NCI-H2196 treated with DMSO at 0.1 percent for 48 hours (cell line): ENCODE data around the gene CPM.
A peak's percentile ranks its signal among the peaks of the same experiment; 100 is the strongest.
"Not testable (repeated sequence)": the region's sequence is repeated elsewhere in the genome, so short reads cannot be mapped to it uniquely, and the experiment has no call there.

Source experiments
- DNase-seq: peaks from one replicate; lab custom pipeline; 2025; ENCODE audit not compliant: unreplicated experiment; lab: John Stamatoyannopoulos, UW

The CPM gene

GRCh38 chr12:68809190-68810026 is 123.6 kb downstream of the CPM start:
- DNase-seq = no peak

- DNase-seq = peak; percentile 95
Measured at GRCh38 chr12:68808388-68809189, 124.4 kb downstream of the CPM start.

GRCh38 chr12:68807576-68808387 is 125.2 kb downstream of the CPM start, which contains the start of gene MDM2:
TSS of gene MDM2 (plus strand) at chr12:68808177. CDS start at chr12:68808478, 301 bp downstream.
- DNase-seq = peak; percentile 93

- DNase-seq = not testable (repeated sequence)
Measured at GRCh38 chr12:68807274-68807575, 125.7 kb downstream of the CPM start.

- DNase-seq = no peak
Measured at GRCh38 chr12:68806488-68807237, 126.3 kb downstream of the CPM start.

- no peak for DNase-seq
Measured at GRCh38 chr12:68805592-68806120, 127.3 kb downstream of the CPM start.

DNA sequence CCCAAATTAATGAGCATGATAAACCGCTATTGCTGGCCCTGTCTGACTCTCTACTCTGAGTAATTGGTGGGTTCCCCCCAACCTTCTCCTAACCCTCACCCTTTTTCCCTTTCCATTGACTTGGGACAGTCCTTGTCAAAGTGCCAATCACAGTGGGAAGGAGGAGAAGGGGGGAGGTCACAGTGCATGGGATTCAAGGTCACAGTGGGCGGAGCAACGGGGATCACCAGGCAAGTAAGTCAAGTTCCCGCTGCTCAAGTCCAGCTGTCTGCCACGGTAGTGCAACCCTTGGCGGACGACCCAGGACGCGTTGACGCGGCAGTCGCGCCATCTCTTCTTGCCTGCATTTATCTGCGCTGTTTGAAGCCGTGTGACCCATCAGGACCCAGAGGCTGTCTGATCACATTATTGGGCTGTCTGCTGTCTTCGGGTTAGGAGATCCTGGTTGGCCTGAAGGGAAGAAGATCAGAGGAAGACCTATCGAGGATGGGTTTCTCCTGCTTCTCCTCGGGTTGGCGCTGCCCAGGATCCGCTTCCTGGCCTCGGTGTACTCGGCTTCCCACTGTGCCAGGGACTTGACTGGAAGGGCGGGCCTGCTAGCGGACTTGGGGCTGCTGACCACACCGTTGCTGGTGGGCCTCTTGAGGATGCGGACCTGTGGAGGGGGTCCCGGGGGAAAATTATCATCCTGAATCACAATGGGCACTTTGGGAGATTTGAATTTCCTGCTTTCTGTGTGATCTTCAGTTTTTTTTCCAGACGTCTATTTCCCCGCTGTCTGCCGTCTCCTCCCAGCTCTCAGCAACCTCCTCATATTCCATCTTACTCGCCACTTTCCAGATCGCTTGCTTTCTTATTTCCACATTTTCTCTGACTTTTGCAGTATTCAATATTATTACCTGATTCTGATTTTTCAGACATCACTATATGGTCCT is 128.0 kb downstream of the CPM start:
- no peak for DNase-seq

GRCh38 chr12:68803948-68804656 is 128.9 kb downstream of the CPM start:
- no peak for DNase-seq

DNA sequence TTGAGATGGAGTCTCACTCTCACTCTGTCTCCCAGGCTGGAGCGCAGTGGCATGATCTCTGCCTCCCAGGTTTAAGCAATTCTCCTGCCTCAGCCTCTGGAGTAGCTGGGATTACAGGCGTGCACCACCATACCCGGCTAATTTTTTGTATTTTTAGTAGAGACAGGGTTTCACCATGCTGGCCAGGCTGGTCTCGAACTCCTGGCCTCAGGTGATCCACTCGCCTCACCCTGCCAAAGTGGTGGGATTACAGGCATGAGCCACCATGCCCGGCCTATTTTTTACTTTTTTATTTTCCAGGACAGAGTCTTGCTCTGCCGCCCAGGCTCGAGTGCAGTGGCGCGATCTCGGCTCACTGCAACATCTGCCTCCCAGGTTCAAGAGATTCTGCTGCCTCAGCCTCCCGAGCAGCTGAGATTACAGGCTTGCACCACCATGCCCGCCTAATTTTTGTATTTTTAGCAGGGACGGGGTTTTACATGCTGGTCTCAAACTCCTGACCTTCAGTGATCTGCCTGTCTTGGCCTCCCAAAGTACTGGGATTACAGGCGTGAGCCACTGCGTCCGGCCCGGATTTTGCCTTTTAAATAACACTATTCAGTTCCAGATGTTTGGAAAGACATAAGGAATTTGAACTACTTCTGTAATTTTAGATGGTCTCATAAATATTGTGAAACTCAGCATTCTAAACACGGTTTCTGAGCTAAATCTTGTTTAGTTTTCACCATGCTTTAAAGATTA is 129.9 kb downstream of the CPM start:
- DNase-seq = not testable (repeated sequence)

- DNase-seq = not testable (repeated sequence)
Measured at GRCh38 chr12:68802372-68802745, 130.6 kb downstream of the CPM start.
